Peyer's patch (tissue), 4 donors: ENCODE data around the gene LDLRAD4. TPM values are rescaled to one million over a fixed set of nuclear protein-coding genes. Genes with fewer than 3 reads are reported as not detected.

Source experiments
- DNase-seq, 3 donors: peaks; one replicate each; pipeline ENCODE4 v3.0.0-alpha.2; 2017 to 2019
- H3K27ac ChIP-seq, 4 donors: fragments of 200-600 bp; sonication (generic); one replicate each; pipeline ENCODE4 v1.5.1; 2016 to 2019
- H3K27me3 ChIP-seq, 2 donors: fragments of 200-600 bp; sonication (generic); one replicate each; pipeline ENCODE4 v1.5.1; 2019
- H3K36me3 ChIP-seq, 3 donors: fragments of 200-600 bp; sonication (generic); one replicate each; pipeline ENCODE4 v1.5.1; 2016 to 2019
- H3K4me1 ChIP-seq, 4 donors: fragments of 200-600 bp; sonication (generic); one replicate each; pipeline ENCODE4 v1.5.1; 2016 to 2019
- H3K4me3 ChIP-seq, 4 donors: fragments of 200-600 bp; sonication (generic); 1 replicate in 3 of 4; 2 replicates in 1 of 4; pipeline ENCODE4 v1.5.1; 2016 to 2019; ENCODE audit warnings: mild to moderate bottlenecking in 1 of 4
- H3K9me3 ChIP-seq, 4 donors: fragments of 200-600 bp; sonication (generic); one replicate each; pipeline ENCODE4 v1.5.1; 2016 to 2019; ENCODE audit warnings: mild to moderate bottlenecking in 1 of 4
- POLR2A ChIP-seq, 2 donors: fragments of 450-650 bp; IDR thresholded peaks; one replicate each; pipeline ENCODE4 v1.5.1; 2017; ENCODE audit warnings: antibody characterized with exemption in 2 of 2, mild to moderate bottlenecking in 2 of 2, moderate library complexity in 2 of 2
- total RNA-seq, 4 donors: library from RNA; depleted of rRNA; stranded (reverse); fragments of >200 nt; gene quantifications; one replicate each; pipeline ENCODE4 v1.1.0, GENCODE V29; 2016
- TF ChIP-seq, protein P1 (sequence below), 6 experiments: fragments of 450-650 bp in 4 of 6; fragments of 200-600 bp in 2 of 6; sonication (generic) in 1 of 6; IDR thresholded peaks; one replicate each; pipeline ENCODE4 v1.5.1; 2017 to 2019; ENCODE audit warnings: antibody characterized with exemption in 6 of 6, mild to moderate bottlenecking in 3 of 6, moderate library complexity in 1 of 6

The LDLRAD4 gene
- total RNA-seq, 4 donors from 2014 or later: 24.8 to 128 (median 50.0) TPM

GRCh38 chr18:13646633-13647032 lies 428.1 kb downstream of the LDLRAD4 start:
- H3K27ac ChIP-seq: no peak overlapping the region
- H3K4me3 ChIP-seq: no peak overlapping the region
- H3K9me3 ChIP-seq: no peaks in the 10 kb centered on the region
- H3K4me1 ChIP-seq: no peaks in the 10 kb centered on the region
- DNase-seq: no peak
- no peaks in the 10 kb centered on the region for H3K27me3 ChIP-seq
- H3K36me3 ChIP-seq: peaks cover 0 to 17% (median 0%) of the 10 kb centered on the region in 3 donors
- TF ChIP-seq, protein P1, sequence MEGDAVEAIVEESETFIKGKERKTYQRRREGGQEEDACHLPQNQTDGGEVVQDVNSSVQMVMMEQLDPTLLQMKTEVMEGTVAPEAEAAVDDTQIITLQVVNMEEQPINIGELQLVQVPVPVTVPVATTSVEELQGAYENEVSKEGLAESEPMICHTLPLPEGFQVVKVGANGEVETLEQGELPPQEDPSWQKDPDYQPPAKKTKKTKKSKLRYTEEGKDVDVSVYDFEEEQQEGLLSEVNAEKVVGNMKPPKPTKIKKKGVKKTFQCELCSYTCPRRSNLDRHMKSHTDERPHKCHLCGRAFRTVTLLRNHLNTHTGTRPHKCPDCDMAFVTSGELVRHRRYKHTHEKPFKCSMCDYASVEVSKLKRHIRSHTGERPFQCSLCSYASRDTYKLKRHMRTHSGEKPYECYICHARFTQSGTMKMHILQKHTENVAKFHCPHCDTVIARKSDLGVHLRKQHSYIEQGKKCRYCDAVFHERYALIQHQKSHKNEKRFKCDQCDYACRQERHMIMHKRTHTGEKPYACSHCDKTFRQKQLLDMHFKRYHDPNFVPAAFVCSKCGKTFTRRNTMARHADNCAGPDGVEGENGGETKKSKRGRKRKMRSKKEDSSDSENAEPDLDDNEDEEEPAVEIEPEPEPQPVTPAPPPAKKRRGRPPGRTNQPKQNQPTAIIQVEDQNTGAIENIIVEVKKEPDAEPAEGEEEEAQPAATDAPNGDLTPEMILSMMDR (IDR thresholded peaks at IDR 0.05): no peak
- no peak for TF ChIP-seq POLR2A (IDR thresholded peaks at IDR 0.05)

GRCh38 chr18:13647761-13648160 lies 429.2 kb downstream of the LDLRAD4 start:
- TF ChIP-seq, protein P1 (IDR thresholded peaks at IDR 0.05): no peak
- TF ChIP-seq POLR2A (IDR thresholded peaks at IDR 0.05): no peak
- Histone ChIP-seq H3K4me3 (no peak overlapping the region), H3K36me3 (peaks cover 0 to 17% (median 0%) of the 10 kb centered on the region in 3 donors), H3K4me1 (no peaks in the 10 kb centered on the region), H3K27ac (no peak overlapping the region), H3K27me3 (no peaks in the 10 kb centered on the region), H3K9me3 (no peaks in the 10 kb centered on the region)
- DNase-seq: no peak

- TF ChIP-seq, protein P1 (IDR thresholded peaks at IDR 0.05): no peak
- TF ChIP-seq POLR2A (IDR thresholded peaks at IDR 0.05): no peak
- H3K36me3 ChIP-seq: peaks cover 0 to 15% (median 0%) of the 10 kb centered on the region in 3 donors
- DNase-seq: no peak
- no peaks in the 10 kb centered on the region for H3K27me3 ChIP-seq
- H3K27ac ChIP-seq: no peak overlapping the region
- no peaks in the 10 kb centered on the region for H3K4me1 ChIP-seq
- no peak overlapping the region for H3K4me3 ChIP-seq
- no peaks in the 10 kb centered on the region for H3K9me3 ChIP-seq
These were observed 431.1 kb downstream of the LDLRAD4 start for GRCh38 chr18:13649397-13650390.

- DNase-seq: no peak
- TF ChIP-seq, protein P1 (IDR thresholded peaks at IDR 0.05): no peak
- no peak for TF ChIP-seq POLR2A (IDR thresholded peaks at IDR 0.05)
- Histone ChIP-seq H3K36me3 (no peaks in the 10 kb centered on the region), H3K4me3 (no peak overlapping the region), H3K9me3 (no peaks in the 10 kb centered on the region), H3K27me3 (no peaks in the 10 kb centered on the region), H3K4me1 (no peaks in the 10 kb centered on the region), H3K27ac (no peak overlapping the region)
These were observed 435.3 kb downstream of the LDLRAD4 start for GRCh38 chr18:13653746-13654433.

DNA sequence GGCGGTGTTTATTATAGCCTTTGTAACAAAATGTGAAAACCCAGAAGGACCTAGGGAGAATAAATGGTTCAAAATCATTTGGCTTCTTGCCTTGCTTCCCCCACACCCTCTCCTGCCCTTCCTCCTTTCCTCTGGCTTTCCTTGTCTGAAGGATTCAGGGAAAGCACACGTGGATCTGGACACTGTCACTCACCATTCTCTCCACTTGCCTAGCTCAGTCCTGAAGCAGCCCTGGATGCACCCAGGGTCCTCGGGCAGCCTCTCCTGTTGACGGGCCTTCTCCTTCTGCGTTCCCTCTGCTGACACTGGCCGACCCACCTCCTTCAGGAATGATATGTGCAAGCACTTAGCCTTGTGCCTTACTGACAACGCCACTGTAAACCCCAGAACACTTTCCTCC lies 439.4 kb downstream of the LDLRAD4 start:
- Histone ChIP-seq H3K9me3 (no peaks in the 10 kb centered on the region), H3K4me1 (no peaks in the 10 kb centered on the region), H3K27me3 (no peaks in the 10 kb centered on the region), H3K4me3 (no peak overlapping the region), H3K36me3 (no peaks in the 10 kb centered on the region), H3K27ac (no peak overlapping the region)
- no peak for DNase-seq
- TF ChIP-seq POLR2A (IDR thresholded peaks at IDR 0.05): no peak
- TF ChIP-seq, protein P1 (IDR thresholded peaks at IDR 0.05): no peak
